ENCODE data around the gene AUP1. TPM values are rescaled to one million over a fixed set of nuclear protein-coding genes. Genes with fewer than 3 reads are reported as not detected.
A peak's percentile ranks its signal among the peaks of the same experiment; 100 is the strongest.

The AUP1 gene
- polyA plus RNA-seq, 4 donors = 136 to 237 (median 190) TPM

GRCh38 chr2:74507926-74508520 is 21.5 kb downstream of the AUP1 start:
- peak; percentile 48 to 67 for DNase-seq
- FAIRE-seq = no peak
- 5 to 10% (median 7%) methylated on average over 38 of the region's 38 CpGs for WGBS, 3 donors
- Histone ChIP-seq H3K4me3 (ENCODE audit: low read depth in 1 of 3, low read length in 3 of 3) (peak overlapping the region; percentile 54 to 87 (median 75)), H3K27me3 (ENCODE audit: control insufficient read depth in 3 of 3, insufficient read depth in 3 of 3, low read length in 3 of 3) (peaks cover 0 to 51% (median 14%) of the 10 kb centered on the region in 3 donors), H3K27ac (ENCODE audit: low read depth in 1 of 3, low read length in 2 of 3) (peak overlapping the region; percentile 91 to 100 (median 97)), H3K36me3 (ENCODE audit: control insufficient read depth in 3 of 3, insufficient read depth in 2 of 3, low read depth in 1 of 3, low read length in 3 of 3) (peaks cover 0 to 21% (median 0%) of the 10 kb centered on the region in 3 donors), H3K4me1 (ENCODE audit: control insufficient read depth in 3 of 3, insufficient read depth in 2 of 3, low read depth in 1 of 3, low read length in 2 of 3) (peaks cover 3 to 35% (median 9%) of the 10 kb centered on the region in 3 donors), H3K9me3 (ENCODE audit: control insufficient read depth in 2 of 2, insufficient read depth in 1 of 2, low read depth in 1 of 2, low read length in 1 of 2) (no peaks in the 10 kb centered on the region)

GRCh38 chr2:74507145-74507925 is 22.2 kb downstream of the AUP1 start, which contains the start of gene PCGF1:
TSS of gene PCGF1 (minus strand) at chr2:74507695. CDS start at chr2:74507668, 27 bp downstream.
- Histone ChIP-seq H3K9me3 (ENCODE audit: control insufficient read depth in 2 of 2, insufficient read depth in 1 of 2, low read depth in 1 of 2, low read length in 1 of 2) (no peaks in the 10 kb centered on the region), H3K36me3 (ENCODE audit: control insufficient read depth in 3 of 3, insufficient read depth in 2 of 3, low read depth in 1 of 3, low read length in 3 of 3) (peaks cover 0 to 21% (median 0%) of the 10 kb centered on the region in 3 donors), H3K4me1 (ENCODE audit: control insufficient read depth in 3 of 3, insufficient read depth in 2 of 3, low read depth in 1 of 3, low read length in 2 of 3) (peaks cover 3 to 35% (median 9%) of the 10 kb centered on the region in 3 donors), H3K4me3 (ENCODE audit: low read depth in 1 of 3, low read length in 3 of 3) (peak within 1 kb of the TSS; percentile 70 to 87 (median 75)), H3K27ac (ENCODE audit: low read depth in 1 of 3, low read length in 2 of 3) (peak within 1 kb of the TSS; percentile 91 to 100 (median 97)), H3K27me3 (ENCODE audit: control insufficient read depth in 3 of 3, insufficient read depth in 3 of 3, low read length in 3 of 3) (peaks cover 0 to 49% (median 8%) of the 10 kb centered on the region in 3 donors)
- 0 to 1% (median 0%) methylated on average over 51 to 56 of the region's 56 CpGs for WGBS, 3 donors
- DNase-seq (peak; percentile 99), FAIRE-seq (no peak)

GRCh38 chr2:74505448-74506246 is 23.9 kb downstream of the AUP1 start:
- FAIRE-seq = no peak
- WGBS, 3 donors = 80 to 92% (median 91%) methylated on average over 14 of the region's 14 CpGs
- no peak overlapping the region for H3K27ac ChIP-seq (ENCODE audit: low read depth in 1 of 3, low read length in 2 of 3)
- peaks cover 0 to 22% (median 0%) of the 10 kb centered on the region in 3 donors for H3K36me3 ChIP-seq (ENCODE audit: control insufficient read depth in 3 of 3, insufficient read depth in 2 of 3, low read depth in 1 of 3, low read length in 3 of 3)
- peaks cover 0 to 40% (median 0%) of the 10 kb centered on the region in 3 donors for H3K27me3 ChIP-seq (ENCODE audit: control insufficient read depth in 3 of 3, insufficient read depth in 3 of 3, low read length in 3 of 3)
- no peaks in the 10 kb centered on the region for H3K9me3 ChIP-seq (ENCODE audit: control insufficient read depth in 2 of 2, insufficient read depth in 1 of 2, low read depth in 1 of 2, low read length in 1 of 2)
- DNase-seq = no peak
- peak overlapping the region in 1 of 3 donors; percentile 33 for H3K4me3 ChIP-seq (ENCODE audit: low read depth in 1 of 3, low read length in 3 of 3)
- peaks cover 3 to 46% (median 9%) of the 10 kb centered on the region in 3 donors for H3K4me1 ChIP-seq (ENCODE audit: control insufficient read depth in 3 of 3, insufficient read depth in 2 of 3, low read depth in 1 of 3, low read length in 2 of 3)

- H3K27ac ChIP-seq (ENCODE audit: low read depth in 1 of 3, low read length in 2 of 3) = peak overlapping the region in 1 of 3 donors; percentile 98
- H3K4me1 ChIP-seq (ENCODE audit: control insufficient read depth in 3 of 3, insufficient read depth in 2 of 3, low read depth in 1 of 3, low read length in 2 of 3) = peaks cover 3 to 53% (median 9%) of the 10 kb centered on the region in 3 donors
- DNase-seq (no peak), FAIRE-seq (no peak)
- H3K27me3 ChIP-seq (ENCODE audit: control insufficient read depth in 3 of 3, insufficient read depth in 3 of 3, low read length in 3 of 3) = peaks cover 0 to 37% (median 0%) of the 10 kb centered on the region in 3 donors
- no peaks in the 10 kb centered on the region for H3K9me3 ChIP-seq (ENCODE audit: control insufficient read depth in 2 of 2, insufficient read depth in 1 of 2, low read depth in 1 of 2, low read length in 1 of 2)
- 94 to 97% (median 95%) methylated on average over 3 of the region's 3 CpGs for WGBS, 3 donors
- peak overlapping the region in 2 of 3 donors; percentile 82 to 85 for H3K4me3 ChIP-seq (ENCODE audit: low read depth in 1 of 3, low read length in 3 of 3)
- peaks cover 0 to 27% (median 0%) of the 10 kb centered on the region in 3 donors for H3K36me3 ChIP-seq (ENCODE audit: control insufficient read depth in 3 of 3, insufficient read depth in 2 of 3, low read depth in 1 of 3, low read length in 3 of 3)
Measured at GRCh38 chr2:74504591-74504990, 24.9 kb downstream of the AUP1 start.

GRCh38 chr2:74503506-74504475 is 25.7 kb downstream of the AUP1 start:
- WGBS, 3 donors = 12 to 38% (median 26%) methylated on average over 43 to 45 of the region's 45 CpGs
- Histone ChIP-seq H3K4me3 (ENCODE audit: low read depth in 1 of 3, low read length in 3 of 3) (peak overlapping the region; percentile 3 to 85 (median 82)), H3K4me1 (ENCODE audit: control insufficient read depth in 3 of 3, insufficient read depth in 2 of 3, low read depth in 1 of 3, low read length in 2 of 3) (peaks cover 3 to 55% (median 9%) of the 10 kb centered on the region in 3 donors), H3K36me3 (ENCODE audit: control insufficient read depth in 3 of 3, insufficient read depth in 2 of 3, low read depth in 1 of 3, low read length in 3 of 3) (peaks cover 0 to 27% (median 0%) of the 10 kb centered on the region in 3 donors), H3K27me3 (ENCODE audit: control insufficient read depth in 3 of 3, insufficient read depth in 3 of 3, low read length in 3 of 3) (peaks cover 0 to 39% (median 0%) of the 10 kb centered on the region in 3 donors), H3K27ac (ENCODE audit: low read depth in 1 of 3, low read length in 2 of 3) (peak overlapping the region; percentile 94 to 98 (median 97)), H3K9me3 (ENCODE audit: control insufficient read depth in 2 of 2, insufficient read depth in 1 of 2, low read depth in 1 of 2, low read length in 1 of 2) (no peaks in the 10 kb centered on the region)
- DNase-seq (no peak), FAIRE-seq (no peak)

GRCh38 chr2:74502720-74503505 is 26.6 kb downstream of the AUP1 start:
- Histone ChIP-seq H3K27ac (ENCODE audit: low read depth in 1 of 3, low read length in 2 of 3) (peak overlapping the region; percentile 94 to 98 (median 97)), H3K9me3 (ENCODE audit: control insufficient read depth in 2 of 2, insufficient read depth in 1 of 2, low read depth in 1 of 2, low read length in 1 of 2) (no peaks in the 10 kb centered on the region), H3K4me3 (ENCODE audit: low read depth in 1 of 3, low read length in 3 of 3) (peak overlapping the region; percentile 62 to 85 (median 82)), H3K27me3 (ENCODE audit: control insufficient read depth in 3 of 3, insufficient read depth in 3 of 3, low read length in 3 of 3) (peaks cover 0 to 39% (median 0%) of the 10 kb centered on the region in 3 donors), H3K36me3 (ENCODE audit: control insufficient read depth in 3 of 3, insufficient read depth in 2 of 3, low read depth in 1 of 3, low read length in 3 of 3) (peaks cover 0 to 29% (median 0%) of the 10 kb centered on the region in 3 donors), H3K4me1 (ENCODE audit: control insufficient read depth in 3 of 3, insufficient read depth in 2 of 3, low read depth in 1 of 3, low read length in 2 of 3) (peaks cover 3 to 57% (median 6%) of the 10 kb centered on the region in 3 donors)
- 0 to 2% (median 2%) methylated on average over 62 to 67 of the region's 67 CpGs for WGBS, 3 donors
- FAIRE-seq (no peak), DNase-seq (peak; percentile 91 to 94)

Measured in small intestine (tissue), 7 donors.